Measurements from ENCODE around the gene RPS6KA2.
A peak's percentile ranks its signal among the peaks of the same experiment; 100 is the strongest.

The RPS6KA2 gene

DNA sequence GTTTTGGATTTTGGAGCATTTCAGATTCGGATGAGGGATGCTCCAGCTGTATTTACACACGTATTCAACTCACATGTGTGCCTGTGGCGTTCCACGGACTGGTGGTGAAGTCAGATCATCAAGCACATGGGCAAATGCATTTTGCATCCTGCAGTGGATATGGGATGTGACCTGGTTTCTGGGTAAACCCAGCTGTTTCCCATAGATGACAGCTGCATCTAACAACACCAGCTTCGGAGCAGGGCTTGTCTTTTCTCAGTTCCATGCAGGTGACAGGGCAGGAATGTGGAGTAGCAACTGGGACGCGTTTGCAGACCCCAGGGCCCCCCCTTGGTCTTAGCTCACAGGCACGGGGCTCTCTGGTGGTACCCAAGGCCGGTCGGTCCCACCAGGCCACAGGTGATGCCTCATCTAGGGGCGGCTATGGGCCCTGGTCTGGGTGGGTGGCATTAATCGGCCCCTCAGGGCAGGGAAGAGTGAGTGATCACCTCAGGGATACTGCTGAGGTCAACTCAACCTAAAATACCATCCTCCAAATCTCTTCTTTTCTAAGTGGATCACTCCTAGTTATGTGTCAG is 123.8 kb downstream of the RPS6KA2 start:
- Mint-ChIP-seq H3K4me1 (peaks cover 19% of the 10 kb centered on the region in 2 donors), H3K9me3 (peaks cover 1 to 3% of the 10 kb centered on the region in 2 donors), H3K27ac (no peak overlapping the region), H3K27me3 (no peaks in the 10 kb centered on the region), H3K36me3 (peaks cover 26 to 55% of the 10 kb centered on the region in 2 donors), H3K4me3 (no peak overlapping the region)
- ATAC-seq (replicated peaks), result no peak
- no peak for DNase-seq

GRCh38 chr6:166502453-166502852 is 124.6 kb downstream of the RPS6KA2 start:
- Mint-ChIP-seq H3K4me1 (peaks cover 19% of the 10 kb centered on the region in 2 donors), H3K36me3 (peaks cover 26 to 49% of the 10 kb centered on the region in 2 donors), H3K27ac (no peak overlapping the region), H3K27me3 (no peaks in the 10 kb centered on the region), H3K4me3 (no peak overlapping the region), H3K9me3 (peaks cover 1 to 3% of the 10 kb centered on the region in 2 donors)
- ATAC-seq (replicated peaks) (no peak), DNase-seq (no peak)

- H3K36me3 Mint-ChIP-seq, result peaks cover 22 to 52% of the 10 kb centered on the region in 2 donors
- H3K27me3 Mint-ChIP-seq, result no peaks in the 10 kb centered on the region
- no peak overlapping the region for H3K4me3 Mint-ChIP-seq
- peaks cover 17 to 19% of the 10 kb centered on the region in 2 donors for H3K4me1 Mint-ChIP-seq
- DNase-seq (no peak), ATAC-seq (replicated peaks) (no peak)
- H3K27ac Mint-ChIP-seq, result no peak overlapping the region
- H3K9me3 Mint-ChIP-seq, result peaks cover 1 to 3% of the 10 kb centered on the region in 2 donors
Measured at GRCh38 chr6:166501246-166501645, 125.8 kb downstream of the RPS6KA2 start.

DNA sequence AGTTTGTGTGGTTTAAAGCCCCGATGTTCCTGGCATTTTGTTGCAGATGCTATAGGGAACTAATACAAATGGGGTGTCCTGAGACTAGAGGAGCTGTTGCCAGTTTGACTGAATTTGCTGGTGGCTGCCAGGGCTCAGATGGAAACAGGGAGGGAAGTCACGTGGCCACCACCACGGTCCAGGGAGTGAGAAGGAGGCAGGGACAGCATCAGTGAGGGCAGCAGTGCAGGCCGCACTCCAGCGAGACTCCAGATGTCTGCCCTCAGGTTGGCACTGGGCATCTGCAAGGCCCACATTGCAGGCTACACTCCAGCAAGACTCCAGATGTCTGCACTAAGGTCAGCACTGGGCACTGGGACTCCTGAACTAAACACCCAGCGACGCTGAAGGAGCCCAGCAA is 126.8 kb downstream of the RPS6KA2 start:
- Mint-ChIP-seq H3K9me3 (peaks cover 1 to 3% of the 10 kb centered on the region in 2 donors), H3K4me1 (peaks cover 19% of the 10 kb centered on the region in 2 donors), H3K36me3 (peaks cover 28 to 60% of the 10 kb centered on the region in 2 donors), H3K4me3 (peak overlapping the region in 1 of 2 donors; percentile 31), H3K27ac (peak overlapping the region; percentile 97), H3K27me3 (no peaks in the 10 kb centered on the region)
- ATAC-seq (replicated peaks), result peak; percentile 12 to 19
- DNase-seq, result no peak

- Mint-ChIP-seq H3K36me3 (peaks cover 33 to 63% of the 10 kb centered on the region in 2 donors), H3K9me3 (peaks cover 1 to 3% of the 10 kb centered on the region in 2 donors), H3K4me3 (peak overlapping the region; percentile 7 to 64), H3K27me3 (no peaks in the 10 kb centered on the region), H3K4me1 (peaks cover 19% of the 10 kb centered on the region in 2 donors), H3K27ac (peak overlapping the region; percentile 97)
- DNase-seq (peak; percentile 28), ATAC-seq (replicated peaks) (peak; percentile 78 to 87)
Measured at GRCh38 chr6:166499350-166500163, 127.5 kb downstream of the RPS6KA2 start.

- peak overlapping the region; percentile 90 for H3K27ac Mint-ChIP-seq
- peaks cover 31 to 63% of the 10 kb centered on the region in 2 donors for H3K36me3 Mint-ChIP-seq
- peaks cover 1 to 3% of the 10 kb centered on the region in 2 donors for H3K9me3 Mint-ChIP-seq
- H3K4me3 Mint-ChIP-seq, result no peak overlapping the region
- ATAC-seq (replicated peaks) (no peak), DNase-seq (no peak)
- no peaks in the 10 kb centered on the region for H3K27me3 Mint-ChIP-seq
- peaks cover 19% of the 10 kb centered on the region in 2 donors for H3K4me1 Mint-ChIP-seq
Measured at GRCh38 chr6:166498661-166499349, 128.2 kb downstream of the RPS6KA2 start.

GRCh38 chr6:166498228-166498627 is 128.8 kb downstream of the RPS6KA2 start:
- peaks cover 33 to 65% of the 10 kb centered on the region in 2 donors for H3K36me3 Mint-ChIP-seq
- DNase-seq, result no peak
- no peak overlapping the region for H3K4me3 Mint-ChIP-seq
- peaks cover 1 to 3% of the 10 kb centered on the region in 2 donors for H3K9me3 Mint-ChIP-seq
- no peak overlapping the region for H3K27ac Mint-ChIP-seq
- peaks cover 19% of the 10 kb centered on the region in 2 donors for H3K4me1 Mint-ChIP-seq
- no peaks in the 10 kb centered on the region for H3K27me3 Mint-ChIP-seq
- no peak for ATAC-seq (replicated peaks)

DNA sequence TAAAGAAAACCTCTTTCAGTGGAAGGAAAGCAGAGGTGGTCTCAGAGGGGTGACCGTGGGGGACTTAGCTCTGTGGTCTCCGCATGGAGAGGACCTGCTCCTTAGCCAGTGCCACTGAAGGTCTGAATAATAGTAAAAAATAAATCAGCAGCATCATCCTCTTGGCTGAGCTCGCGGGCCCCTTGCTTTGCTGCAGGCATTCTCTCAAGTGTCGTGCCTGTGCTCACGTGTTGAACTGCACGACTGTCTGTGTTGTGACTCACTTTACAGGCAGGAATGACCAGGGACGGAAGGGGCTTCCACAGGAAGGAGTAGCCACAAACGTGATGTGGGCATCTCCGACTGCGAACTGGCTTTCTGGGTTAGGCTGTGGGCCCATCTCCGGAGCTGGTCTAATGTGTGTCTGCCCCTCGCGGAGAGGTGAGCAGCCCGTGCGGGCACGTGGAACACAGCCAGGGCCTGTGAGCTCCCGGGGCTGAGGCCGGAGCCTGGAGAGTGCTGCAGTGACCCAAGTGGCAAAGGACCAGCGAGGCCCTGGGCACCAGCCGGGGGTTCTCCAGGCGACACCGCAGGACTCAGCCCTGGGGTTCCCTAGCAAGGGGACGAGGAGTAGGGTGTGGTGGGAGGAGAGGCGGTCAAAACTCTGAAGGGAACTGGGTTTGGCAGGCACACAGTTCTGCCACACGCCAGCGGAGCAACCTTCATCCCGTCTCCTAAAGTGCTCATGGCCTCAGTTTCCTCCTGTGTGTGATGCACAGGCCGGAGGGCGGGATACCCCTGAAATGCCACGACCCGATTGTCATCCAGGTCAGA is 129.8 kb downstream of the RPS6KA2 start:
- peaks cover 34 to 63% of the 10 kb centered on the region in 2 donors for H3K36me3 Mint-ChIP-seq
- H3K4me1 Mint-ChIP-seq, result peaks cover 19% of the 10 kb centered on the region in 2 donors
- DNase-seq (no peak), ATAC-seq (replicated peaks) (no peak)
- H3K9me3 Mint-ChIP-seq, result peaks cover 1 to 3% of the 10 kb centered on the region in 2 donors
- H3K27me3 Mint-ChIP-seq, result no peaks in the 10 kb centered on the region
- no peak overlapping the region for H3K4me3 Mint-ChIP-seq
- no peak overlapping the region for H3K27ac Mint-ChIP-seq

GRCh38 chr6:166496460-166496859 is 130.6 kb downstream of the RPS6KA2 start:
- ATAC-seq (replicated peaks), result no peak

GRCh38 chr6:166495487-166496314 is 131.3 kb downstream of the RPS6KA2 start:
- DNase-seq (no peak), ATAC-seq (replicated peaks) (no peak)
- H3K27me3 Mint-ChIP-seq, result no peaks in the 10 kb centered on the region
- peaks cover 29 to 59% of the 10 kb centered on the region in 2 donors for H3K36me3 Mint-ChIP-seq
- no peak overlapping the region for H3K27ac Mint-ChIP-seq
- H3K9me3 Mint-ChIP-seq, result peaks cover 1 to 3% of the 10 kb centered on the region in 2 donors
- no peak overlapping the region for H3K4me3 Mint-ChIP-seq
- H3K4me1 Mint-ChIP-seq, result peaks cover 19% of the 10 kb centered on the region in 2 donors

More at GRCh38 chr6:166496460-166496859, 130.6 kb downstream of the RPS6KA2 start:
- Mint-ChIP-seq H3K4me3 (no peak overlapping the region), H3K36me3 (peaks cover 29 to 56% of the 10 kb centered on the region in 2 donors), H3K27ac (peak overlapping the region; percentile 37), H3K27me3 (no peaks in the 10 kb centered on the region), H3K9me3 (peaks cover 1 to 3% of the 10 kb centered on the region in 2 donors), H3K4me1 (peaks cover 19% of the 10 kb centered on the region in 2 donors)
- DNase-seq, result no peak

- no peak for ATAC-seq (replicated peaks)
- no peak for DNase-seq
- peaks cover 35 to 59% of the 10 kb centered on the region in 2 donors for H3K36me3 Mint-ChIP-seq
- H3K27me3 Mint-ChIP-seq, result no peaks in the 10 kb centered on the region
- H3K9me3 Mint-ChIP-seq, result peaks cover 1 to 3% of the 10 kb centered on the region in 2 donors
- no peak overlapping the region for H3K27ac Mint-ChIP-seq
- peaks cover 13% of the 10 kb centered on the region in 2 donors for H3K4me1 Mint-ChIP-seq
- no peak overlapping the region for H3K4me3 Mint-ChIP-seq
Measured at GRCh38 chr6:166494757-166495486, 132.1 kb downstream of the RPS6KA2 start.

- Mint-ChIP-seq H3K4me3 (no peak overlapping the region), H3K36me3 (peaks cover 35 to 59% of the 10 kb centered on the region in 2 donors), H3K27ac (no peak overlapping the region), H3K27me3 (no peaks in the 10 kb centered on the region), H3K4me1 (peaks cover 6% of the 10 kb centered on the region in 2 donors), H3K9me3 (no peaks in the 10 kb centered on the region)
- DNase-seq (no peak), ATAC-seq (replicated peaks) (no peak)
Measured at GRCh38 chr6:166494101-166494441, 133.0 kb downstream of the RPS6KA2 start.
